NCI-H1048 (cell line): Measurements from ENCODE around the gene MAJIN.

ENCODE experiments used
- DNase-seq: peaks from one replicate; lab custom pipeline; 2025; lab: John Stamatoyannopoulos, UW

The MAJIN gene

GRCh38 chr11:64911689-64912088 lies 60.2 kb downstream of the MAJIN start:
- DNase-seq, result no peak

- DNase-seq, result no peak
Observed at GRCh38 chr11:64911142-64911541, 60.8 kb downstream of the MAJIN start.

- DNase-seq, result no peak
Observed at GRCh38 chr11:64910451-64911093, 61.3 kb downstream of the MAJIN start.

DNA sequence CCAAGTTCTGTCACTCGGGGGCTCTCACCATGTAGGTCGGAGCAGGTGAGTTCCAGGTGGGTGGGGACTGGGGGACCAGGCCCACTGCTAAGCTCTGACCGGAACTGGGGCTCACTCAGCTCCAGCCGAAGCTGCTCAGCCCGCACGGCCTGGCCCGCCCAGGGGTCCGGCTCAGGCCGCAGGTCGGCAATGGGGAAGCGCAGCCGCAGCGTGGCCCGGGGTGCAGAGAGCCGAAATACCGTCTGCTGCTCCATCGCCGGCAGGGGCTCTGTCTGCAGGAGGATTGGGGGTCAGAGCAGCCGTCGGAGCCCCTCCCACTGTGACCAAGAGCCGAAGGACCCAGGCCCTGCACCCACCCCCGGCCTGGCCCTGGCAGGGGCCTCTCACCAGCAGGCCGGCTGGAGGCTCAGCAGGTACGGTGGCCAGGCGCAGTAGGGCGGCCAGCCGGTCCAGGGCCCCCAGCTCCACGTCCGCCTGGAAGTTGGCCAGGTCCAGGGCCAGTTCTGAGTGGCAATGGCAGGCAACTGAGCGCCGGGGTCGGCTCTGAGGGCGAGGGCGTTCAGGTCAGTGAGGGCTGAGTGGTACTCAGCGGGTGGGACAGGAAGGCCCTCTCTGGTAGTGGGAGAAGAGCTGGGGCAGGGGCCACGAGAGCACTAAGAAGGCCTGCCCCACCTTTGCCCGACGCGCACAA lies 62.1 kb downstream of the MAJIN start:
- DNase-seq, result no peak

- DNase-seq, result no peak
Observed at GRCh38 chr11:64908766-64909165, 63.1 kb downstream of the MAJIN start.

GRCh38 chr11:64906314-64906635 lies 65.6 kb downstream of the MAJIN start:
- DNase-seq, result no peak

- DNase-seq, result no peak
Observed at GRCh38 chr11:64905516-64906313, 66.2 kb downstream of the MAJIN start.

- DNase-seq, result no peak
Observed at GRCh38 chr11:64903291-64903833, 68.5 kb downstream of the MAJIN start.

GRCh38 chr11:64902102-64902900 lies 69.6 kb downstream of the MAJIN start:
- DNase-seq, result no peak

DNA sequence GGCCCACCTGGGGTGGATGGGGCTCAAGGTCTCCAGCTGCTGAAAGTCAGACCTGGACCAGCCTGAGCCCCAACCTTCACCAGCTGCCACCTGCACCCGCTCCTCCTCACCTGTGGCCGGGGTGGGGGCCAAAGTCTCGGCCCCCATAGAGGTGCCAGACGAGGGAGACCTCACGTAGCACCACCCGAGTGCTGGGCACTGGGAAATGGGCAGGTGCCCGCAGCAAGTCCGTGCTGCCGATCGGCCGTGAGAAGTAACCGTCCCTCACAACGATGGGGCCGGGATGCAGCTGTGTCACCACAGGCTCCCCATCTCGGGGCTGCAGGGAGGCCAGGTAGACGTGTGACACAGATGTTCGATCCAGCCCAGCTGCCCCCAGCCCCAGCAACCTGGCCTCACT lies 71.1 kb downstream of the MAJIN start:
- DNase-seq, result no peak

DNA sequence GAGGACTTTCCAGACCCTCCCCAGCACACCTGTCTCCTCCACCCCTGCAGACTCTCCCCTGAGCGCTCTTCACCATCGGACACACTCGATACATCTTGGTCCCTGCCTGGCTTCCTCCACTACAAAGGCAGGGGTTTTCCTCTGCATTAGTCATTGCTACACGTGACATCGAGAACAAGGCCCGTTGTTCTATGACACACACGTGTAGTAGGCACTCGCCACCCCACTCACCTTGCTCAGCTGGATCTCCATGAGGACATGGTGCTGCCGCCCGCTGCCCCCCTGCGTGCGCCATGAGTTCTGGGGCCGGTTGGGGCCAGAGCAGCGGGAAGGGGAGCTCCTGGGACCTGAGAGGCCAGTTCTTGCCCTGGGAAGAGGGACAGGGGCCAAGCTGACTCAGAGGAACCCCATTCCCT lies 71.6 kb downstream of the MAJIN start:
- DNase-seq, result no peak

- DNase-seq, result no peak
Observed at GRCh38 chr11:64898541-64898940, 73.4 kb downstream of the MAJIN start.

DNA sequence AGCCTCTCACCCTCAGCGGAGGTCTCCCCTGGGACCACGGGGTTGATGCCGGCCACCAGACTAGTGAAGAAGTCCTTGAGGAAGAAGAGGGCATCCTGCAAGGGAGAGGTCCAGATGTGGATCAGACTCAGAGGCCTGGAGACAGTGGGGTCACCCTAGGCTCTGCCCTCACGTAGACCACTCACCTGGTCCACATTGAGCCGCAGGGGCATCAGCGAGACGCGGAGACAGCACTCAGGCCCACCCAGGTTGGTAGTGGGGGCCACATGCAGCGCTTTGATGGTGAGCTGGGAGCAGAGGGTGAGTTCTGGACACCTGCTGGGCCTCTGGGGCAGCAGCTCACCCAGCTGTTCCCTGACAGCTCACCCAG lies 73.8 kb downstream of the MAJIN start:
- no peak for DNase-seq

DNA sequence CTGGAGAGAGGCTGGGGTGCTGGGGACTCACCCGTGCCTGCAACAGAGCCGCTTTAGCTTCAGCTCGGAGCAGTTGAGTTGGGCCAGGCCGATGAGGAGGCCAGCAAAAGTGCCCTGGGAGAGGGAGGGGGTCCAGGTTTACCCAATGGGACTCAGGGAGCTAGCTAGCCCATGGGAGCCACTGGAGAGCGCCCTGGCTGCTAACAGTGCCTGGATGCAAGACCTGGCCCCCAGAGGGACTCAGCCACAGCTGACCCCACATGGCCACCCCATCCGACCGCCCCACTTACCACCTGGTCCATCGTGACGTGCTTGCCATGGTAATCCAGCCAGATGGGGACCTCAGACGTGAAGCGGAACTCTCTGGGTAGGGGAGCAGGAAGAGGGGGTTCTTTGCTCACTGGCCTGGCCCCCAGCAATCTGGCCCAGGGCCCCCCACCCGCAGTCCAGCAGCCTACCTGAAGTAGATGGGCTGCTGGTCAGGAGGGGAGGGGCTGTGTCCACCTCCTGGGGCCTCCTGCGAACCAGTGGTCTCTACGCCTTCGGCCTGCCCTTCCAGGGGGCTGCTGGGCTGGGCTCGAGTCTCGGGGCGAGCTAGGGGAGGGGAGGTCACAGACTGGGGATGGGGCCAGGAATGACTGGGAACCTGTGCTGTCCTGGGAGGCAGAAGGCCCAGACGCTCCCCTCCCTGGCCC lies 74.4 kb downstream of the MAJIN start:
- DNase-seq, result no peak

GRCh38 chr11:64896448-64897022 lies 75.4 kb downstream of the MAJIN start:
- DNase-seq, result no peak

- DNase-seq, result no peak
Observed at GRCh38 chr11:64894812-64895452, 77.0 kb downstream of the MAJIN start.

DNA sequence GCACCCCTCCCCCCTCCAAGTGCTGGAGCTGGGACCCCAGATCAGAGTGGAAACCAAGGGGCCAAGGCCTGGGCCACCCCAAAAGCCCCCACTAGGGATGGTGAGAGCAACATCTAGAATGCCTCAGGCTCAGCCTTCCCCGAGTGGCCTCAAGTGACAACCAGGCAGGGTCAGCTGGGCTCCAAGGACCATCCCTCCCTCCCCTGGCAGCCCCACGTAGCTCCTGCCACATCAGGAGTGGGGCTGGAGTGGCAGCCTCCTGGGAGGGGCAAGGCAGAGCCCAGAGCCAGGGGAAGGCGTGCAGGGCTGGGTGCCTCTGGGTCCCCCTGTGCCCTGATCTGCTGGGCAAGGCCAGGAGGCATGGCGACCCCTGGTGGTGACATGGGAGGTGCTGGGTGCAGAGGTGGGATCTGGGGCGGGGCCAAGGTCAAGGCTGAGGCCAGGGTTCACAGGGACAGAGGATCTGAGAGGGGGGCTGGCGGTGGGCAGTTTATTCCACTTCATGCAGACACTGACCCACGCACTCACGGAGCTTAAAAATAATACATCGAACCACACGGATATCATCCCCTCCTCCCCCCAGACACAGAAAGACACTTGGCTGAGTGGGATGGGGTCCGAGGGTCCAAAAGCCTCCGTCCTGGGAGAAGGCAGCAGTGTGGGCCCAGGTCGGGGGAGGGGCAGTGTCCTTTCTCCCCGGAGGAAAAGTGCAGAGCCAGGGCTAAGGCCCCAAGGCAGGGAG lies 77.7 kb downstream of the MAJIN start:
- no peak for DNase-seq

DNA sequence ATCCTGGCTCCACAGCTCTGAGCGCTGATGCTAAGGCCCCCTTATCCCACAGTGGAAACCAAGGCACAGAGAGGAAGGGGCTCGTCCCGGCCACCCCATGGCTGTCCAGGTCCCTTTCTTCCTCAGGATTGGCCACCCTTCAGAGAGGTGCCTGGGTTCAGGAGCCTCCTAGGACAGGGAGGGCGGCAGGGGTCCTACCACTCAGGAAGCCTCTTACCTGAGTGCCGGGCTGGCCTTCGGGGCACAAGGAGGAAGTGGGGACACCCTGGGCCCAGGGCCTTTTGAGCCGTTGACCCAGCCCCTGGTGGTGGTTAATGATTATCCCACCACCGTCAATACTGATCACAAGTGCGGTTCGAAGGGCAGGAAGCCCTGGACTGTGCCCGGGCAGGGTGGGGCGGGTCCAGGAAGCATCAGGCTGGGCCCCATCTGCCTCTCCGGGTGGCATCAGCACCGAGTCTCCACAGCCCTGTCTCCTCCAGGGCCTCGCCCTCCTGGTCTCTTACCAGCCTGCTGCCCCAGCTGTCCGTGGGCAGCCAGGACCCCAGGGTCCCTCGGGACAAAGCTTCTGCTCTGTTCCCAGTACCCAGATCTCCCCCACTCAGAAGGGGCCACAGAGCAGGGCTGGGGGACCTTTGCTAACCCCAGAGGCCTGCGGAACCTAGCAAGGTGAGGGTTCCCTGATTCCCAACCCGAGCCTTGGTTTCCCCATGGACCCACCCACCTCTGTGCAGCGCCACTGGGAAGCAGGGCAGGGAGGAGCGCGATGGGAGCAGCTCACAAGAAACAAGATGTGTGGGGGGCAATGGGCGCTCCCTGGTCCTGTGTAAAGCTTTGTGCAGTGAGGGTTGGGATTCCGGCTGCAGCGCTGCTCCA lies 78.5 kb downstream of the MAJIN start:
- no peak for DNase-seq

DNA sequence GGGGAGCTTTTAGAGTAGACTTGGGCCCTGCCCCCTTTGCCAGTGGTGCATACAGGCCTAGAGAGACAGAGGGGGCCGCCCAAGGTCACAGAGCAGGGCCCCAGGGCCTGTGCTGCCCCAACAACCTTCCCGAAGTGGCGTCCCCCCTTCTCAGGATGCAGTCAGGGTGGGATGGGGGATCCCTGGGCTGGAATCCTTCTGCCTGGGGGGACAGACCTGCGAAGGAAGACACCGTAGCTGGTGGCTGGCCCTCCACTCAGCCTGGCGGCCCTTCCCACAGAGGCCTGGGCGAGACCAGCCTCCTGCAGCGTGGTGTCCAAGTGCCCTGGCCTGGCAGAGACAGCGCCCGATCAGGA lies 79.1 kb downstream of the MAJIN start:
- no peak for DNase-seq
